HEK293T (cell line): Measurements from ENCODE around the gene ARL5A.
A peak's percentile ranks its signal among the peaks of the same experiment; 100 is the strongest.
"Not testable (repeated sequence)": the region's sequence is repeated elsewhere in the genome, so short reads cannot be mapped to it uniquely, and the experiment has no call there.

ENCODE experiments used
- CTCF ChIA-PET: fragments of 350-600 bp; formaldehyde crosslinking; extraction: SDS; loops from one replicate; lab custom pipeline; 2021; ENCODE audit warnings: antibody characterized with exemption, inconsistent platforms; lab: Yijun Ruan, JAX
- POLR2A ChIA-PET: fragments of 350-600 bp; formaldehyde crosslinking; extraction: SDS; loops from one replicate; lab custom pipeline; 2020; ENCODE audit warnings: antibody characterized with exemption, inconsistent platforms; lab: Yijun Ruan, JAX
- DNase-seq: peaks from one replicate; pipeline ENCODE4 v3.0.0; 2012; ENCODE audit warnings: mixed read lengths; ENCODE audit errors: extremely low spot score
- ARNT ChIP-seq: fragments of 450-650 bp; IDR thresholded peaks from 2 replicates; pipeline ENCODE4 v1.6.1; 2017; ENCODE audit warnings: mild to moderate bottlenecking
- BHLHE40 ChIP-seq: fragments of 450-650 bp; IDR thresholded peaks from 2 replicates; pipeline ENCODE4 v1.6.1; 2016; ENCODE audit warnings: mild to moderate bottlenecking, moderate library complexity, borderline replicate concordance
- CTBP1 ChIP-seq: fragments of 450-650 bp; IDR thresholded peaks from 2 replicates; pipeline ENCODE4 v1.6.1; 2016; ENCODE audit warnings: borderline replicate concordance
- ELF4 ChIP-seq: fragments of 450-650 bp; IDR thresholded peaks from 2 replicates; pipeline ENCODE4 v1.6.1; 2017; ENCODE audit warnings: antibody characterized with exemption
- FOXA1 ChIP-seq: fragments of 450-650 bp; IDR thresholded peaks from 2 replicates; pipeline ENCODE4 v1.6.1; 2016; ENCODE audit warnings: mild to moderate bottlenecking
- FOXK2 ChIP-seq: fragments of 450-650 bp; IDR thresholded peaks from 2 replicates; pipeline ENCODE4 v1.6.1; 2016; ENCODE audit warnings: mild to moderate bottlenecking
- FOXM1 ChIP-seq: fragments of 450-650 bp; IDR thresholded peaks from 2 replicates; pipeline ENCODE4 v1.6.1; 2017; ENCODE audit warnings: mild to moderate bottlenecking, borderline replicate concordance
- HDGF ChIP-seq: fragments of 450-650 bp; IDR thresholded peaks from 2 replicates; pipeline ENCODE4 v1.6.1; 2017; ENCODE audit warnings: antibody characterized with exemption, borderline replicate concordance
- L3MBTL2 ChIP-seq: fragments of 450-650 bp; conservative IDR thresholded peaks from 2 replicates; pipeline ENCODE4 v1.6.1; 2016; ENCODE audit warnings: mild to moderate bottlenecking
- LEF1 ChIP-seq: fragments of 450-650 bp; IDR thresholded peaks from 2 replicates; pipeline ENCODE4 v1.6.1; 2017; ENCODE audit warnings: mild to moderate bottlenecking, borderline replicate concordance
- NFRKB ChIP-seq: fragments of 450-650 bp; IDR thresholded peaks from 2 replicates; pipeline ENCODE4 v1.6.1; 2016; ENCODE audit warnings: mild to moderate bottlenecking, moderate library complexity
- SP1 ChIP-seq: fragments of 450-650 bp; IDR thresholded peaks from 2 replicates; pipeline ENCODE4 v1.6.1; 2017
- SUZ12 ChIP-seq: fragments of 450-650 bp; IDR thresholded peaks from 2 replicates; pipeline ENCODE4 v1.6.1; 2016; ENCODE audit warnings: mild to moderate bottlenecking
- TARDBP ChIP-seq: fragments of 450-650 bp; IDR thresholded peaks from 2 replicates; pipeline ENCODE4 v1.6.1; 2016
- ZNF384 ChIP-seq: fragments of 450-650 bp; IDR thresholded peaks from 2 replicates; pipeline ENCODE4 v1.6.1; 2016
- TF ChIP-seq, protein P1 (sequence below): fragments of 450-650 bp; IDR thresholded peaks from 2 replicates; pipeline ENCODE4 v1.6.1; 2016

The ARL5A gene, protein sequence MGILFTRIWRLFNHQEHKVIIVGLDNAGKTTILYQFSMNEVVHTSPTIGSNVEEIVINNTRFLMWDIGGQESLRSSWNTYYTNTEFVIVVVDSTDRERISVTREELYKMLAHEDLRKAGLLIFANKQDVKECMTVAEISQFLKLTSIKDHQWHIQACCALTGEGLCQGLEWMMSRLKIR

DNA sequence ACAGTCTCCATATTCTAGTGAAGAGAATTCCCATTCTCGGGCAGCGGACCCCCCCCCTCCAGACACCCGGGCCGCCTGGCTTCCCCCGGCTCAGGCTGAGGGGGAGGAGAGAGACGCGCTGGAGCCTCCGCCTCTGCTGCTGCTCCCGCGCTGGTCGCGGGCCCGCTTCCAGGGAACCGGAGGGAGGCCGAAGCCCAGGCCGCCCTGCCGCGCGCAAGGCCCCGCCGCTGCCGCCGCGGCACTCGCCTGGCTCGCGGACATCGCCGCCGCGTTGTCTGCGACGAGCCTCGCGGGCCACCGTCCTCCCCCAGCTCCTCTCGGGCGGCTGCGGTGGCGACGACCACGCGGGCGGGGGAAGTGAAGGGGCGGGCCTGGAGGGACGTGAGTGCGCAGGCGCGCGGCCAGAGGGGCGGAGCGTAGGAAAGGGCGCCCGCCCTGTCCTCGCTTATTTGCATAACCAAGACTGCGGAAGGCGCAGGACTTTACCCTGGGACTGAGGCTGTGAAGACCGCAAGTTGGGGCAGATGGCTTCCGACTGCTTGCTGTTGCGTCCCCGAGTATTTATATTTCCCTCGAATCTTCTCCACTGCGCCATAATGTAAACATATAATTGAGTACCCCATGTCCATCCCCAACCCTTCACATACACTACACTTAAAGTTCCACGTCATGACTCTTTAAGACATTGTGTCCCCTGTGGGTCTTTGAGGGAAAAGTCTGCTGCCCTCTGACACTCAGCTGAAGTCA is at the start of gene ARL5A:
Gene ARL5A, minus strand, starts transcription at position 279 of the 747 bp plus-strand sequence. Its CDS starts 245 bp downstream, at position 34.
- TF ChIP-seq, protein P1, sequence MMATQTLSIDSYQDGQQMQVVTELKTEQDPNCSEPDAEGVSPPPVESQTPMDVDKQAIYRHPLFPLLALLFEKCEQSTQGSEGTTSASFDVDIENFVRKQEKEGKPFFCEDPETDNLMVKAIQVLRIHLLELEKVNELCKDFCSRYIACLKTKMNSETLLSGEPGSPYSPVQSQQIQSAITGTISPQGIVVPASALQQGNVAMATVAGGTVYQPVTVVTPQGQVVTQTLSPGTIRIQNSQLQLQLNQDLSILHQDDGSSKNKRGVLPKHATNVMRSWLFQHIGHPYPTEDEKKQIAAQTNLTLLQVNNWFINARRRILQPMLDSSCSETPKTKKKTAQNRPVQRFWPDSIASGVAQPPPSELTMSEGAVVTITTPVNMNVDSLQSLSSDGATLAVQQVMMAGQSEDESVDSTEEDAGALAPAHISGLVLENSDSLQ: no peak
- no peak for TF ChIP-seq BHLHE40
- peak; percentile 44; the same call in 1 of the 2 replicates for TF ChIP-seq ELF4
- no peak for TF ChIP-seq ARNT
- peak; percentile 54; the same call in 1 of the 2 replicates for TF ChIP-seq L3MBTL2
- TF ChIP-seq SP1: no peak
- TF ChIP-seq ZNF384: no peak
- ChIA-PET CTCF (no interaction called here), POLR2A (interaction anchor here (0.6 to 1.9 kb wide), 12 partner anchors 9 to 256 kb away, joined by 3 to 4 read pairs (median 3); no protein-coding TSS in a partner anchor)
- DNase-seq: peak; percentile 96

DNA sequence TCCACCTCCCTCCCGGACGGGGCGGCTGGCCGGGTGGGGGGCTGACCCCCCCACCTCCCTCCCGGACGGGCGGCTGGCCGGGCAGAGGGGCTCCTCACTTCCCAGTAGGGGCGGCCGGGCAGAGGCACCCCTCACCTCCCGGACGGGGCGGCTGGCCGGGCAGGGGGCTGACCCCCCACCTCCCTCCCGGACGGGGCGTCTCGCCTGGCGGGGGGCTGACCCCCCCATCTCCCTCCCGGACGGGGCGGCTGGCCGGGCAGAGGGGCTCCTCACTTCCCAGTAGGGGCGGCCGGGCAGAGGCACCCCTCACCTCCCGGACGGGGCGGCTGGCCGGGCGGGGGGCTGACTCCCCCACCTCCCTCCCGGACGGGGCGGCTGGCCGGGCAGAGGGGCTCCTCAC is 47.4 kb upstream of the ARL5A start:
- CTCF ChIA-PET, DNase-seq, POLR2A ChIA-PET: not testable (repeated sequence)

DNA sequence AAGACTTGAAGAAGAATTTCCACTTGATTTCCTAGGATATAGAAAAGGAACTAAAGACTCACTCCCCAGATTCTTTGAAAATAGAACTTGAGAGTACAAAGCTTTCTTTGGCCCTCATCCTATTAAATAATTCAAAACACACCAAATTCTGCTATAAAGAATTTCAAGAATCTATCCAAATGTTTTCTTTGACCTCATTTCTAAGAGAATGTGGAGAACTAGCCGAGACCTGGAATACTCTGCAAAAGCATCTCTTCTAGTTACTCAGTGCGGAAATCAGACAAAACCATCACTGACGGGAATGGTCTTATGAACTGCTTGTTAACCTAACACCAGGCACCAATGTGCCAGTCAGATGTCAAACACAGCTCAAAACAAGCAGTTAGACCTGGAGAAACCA is 44.2 kb upstream of the ARL5A start:
- TF ChIP-seq, protein P1: no peak
- no peak for TF ChIP-seq TARDBP
- CTCF ChIA-PET: no interaction called here
- no peak for DNase-seq
- POLR2A ChIA-PET: no interaction called here

DNA sequence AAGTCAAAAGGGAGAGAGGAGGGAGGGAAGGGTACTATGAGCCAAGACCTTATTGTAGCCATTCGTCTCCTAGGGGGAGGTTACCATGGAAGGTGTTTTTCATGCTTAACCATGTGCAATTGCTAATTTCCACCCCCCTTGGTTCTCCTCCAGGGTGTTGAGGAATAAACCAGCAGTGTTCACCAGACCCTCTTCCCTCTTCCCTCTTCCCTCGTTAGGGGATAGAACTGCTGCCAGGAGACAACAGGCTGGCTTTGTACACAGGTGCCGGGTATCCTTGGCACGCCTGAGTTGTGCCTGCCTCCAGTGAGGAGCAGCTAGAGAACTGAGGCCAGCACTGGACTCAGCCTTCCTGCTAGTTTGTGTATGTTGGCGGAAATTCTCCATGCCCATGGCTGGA is 41.1 kb upstream of the ARL5A start:
- CTCF ChIA-PET: no interaction called here
- POLR2A ChIA-PET: no interaction called here
- DNase-seq: no peak
- TF ChIP-seq L3MBTL2 (no peak), ZNF384 (no peak), TARDBP (no peak), FOXK2 (no peak), ARNT (no peak), HDGF (no peak), BHLHE40 (no peak), ELF4 (no peak)

DNA sequence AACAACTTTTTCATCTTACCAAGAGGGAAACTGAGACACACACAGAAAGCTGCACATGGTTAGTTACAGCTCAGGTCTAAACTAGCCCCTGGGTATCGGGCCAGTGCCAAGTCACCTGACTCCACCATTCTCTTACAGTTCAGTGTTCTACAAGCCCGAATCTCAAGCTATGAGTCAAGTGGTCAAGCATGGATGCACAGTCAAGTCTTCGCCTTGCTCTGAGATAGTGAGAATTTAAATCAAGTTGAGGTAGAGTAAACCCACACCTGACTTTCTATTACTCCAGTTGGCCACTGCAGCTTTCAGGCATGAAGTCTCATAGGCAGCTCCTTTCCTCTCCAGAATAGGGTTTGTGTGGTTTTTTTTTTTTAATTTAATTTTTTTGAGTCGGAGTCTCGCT is 34.5 kb upstream of the ARL5A start:
- TF ChIP-seq FOXM1 (no peak), NFRKB (no peak), SUZ12 (no peak), SP1 (no peak), BHLHE40 (no peak), ELF4 (no peak), ARNT (no peak), CTBP1 (no peak), FOXA1 (no peak), L3MBTL2 (no peak), ZNF384 (no peak), LEF1 (no peak)
- TF ChIP-seq, protein P1: no peak
- ChIA-PET POLR2A (no interaction called here), CTCF (no interaction called here)
- no peak for DNase-seq

DNA sequence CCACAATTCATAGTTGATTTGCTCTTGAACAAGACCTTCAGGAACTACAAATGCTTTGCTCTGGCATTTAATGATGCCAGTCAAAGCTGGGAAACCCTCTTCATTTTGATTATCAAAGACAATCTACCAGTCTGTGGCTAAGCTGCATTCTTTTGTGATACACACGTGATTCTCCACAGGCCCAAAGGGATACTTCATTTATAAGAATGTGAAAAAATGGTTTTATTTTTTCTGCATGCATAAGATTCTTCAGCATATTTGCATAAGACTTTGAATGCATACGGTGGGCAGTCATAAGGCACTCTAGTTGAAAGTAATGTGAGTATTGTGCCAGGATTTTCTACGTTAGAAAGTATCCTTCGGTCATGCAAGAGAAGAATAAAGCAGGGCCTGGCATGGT is 33.0 kb upstream of the ARL5A start:
- CTCF ChIA-PET: no interaction called here
- POLR2A ChIA-PET: no interaction called here
- TF ChIP-seq NFRKB (no peak), CTBP1 (no peak), FOXK2 (no peak), L3MBTL2 (no peak), ARNT (no peak)
- no peak for DNase-seq

DNA sequence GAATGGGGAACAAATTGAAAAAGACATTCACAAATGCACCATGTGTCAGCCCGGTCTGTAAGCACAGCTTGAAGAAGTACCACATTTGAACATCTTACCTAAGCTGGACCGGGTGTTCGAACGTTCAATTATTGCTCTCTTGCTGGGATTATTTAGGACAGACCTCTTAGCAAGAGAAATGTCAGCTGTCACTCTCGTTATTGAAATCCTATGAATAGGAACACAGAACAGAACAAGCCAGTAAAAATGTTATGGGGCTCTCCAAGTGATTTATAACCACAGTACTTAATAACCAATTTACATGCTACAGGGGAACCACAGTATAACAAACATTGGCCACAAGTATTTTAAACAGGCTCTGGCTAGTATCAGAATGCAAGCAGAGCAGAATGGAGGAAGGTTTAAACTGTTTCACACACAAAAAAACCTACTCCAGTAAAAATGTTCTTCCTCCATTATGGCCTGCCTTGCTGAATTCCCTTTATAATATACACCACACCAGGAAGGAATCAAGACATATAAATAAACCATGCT is 32.5 kb upstream of the ARL5A start:
- ChIA-PET POLR2A (no interaction called here), CTCF (interaction anchor here (0.7 kb wide), 1 partner anchor 13 kb away, joined by 3 read pairs; no protein-coding TSS in a partner anchor)
- TF ChIP-seq, protein P1: peak; percentile 80
- no peak for TF ChIP-seq NFRKB
- DNase-seq: no peak
